GM20431 (cell line): ENCODE data around the gene CCDC127.
"Not testable (repeated sequence)": the region's sequence is repeated elsewhere in the genome, so short reads cannot be mapped to it uniquely, and the experiment has no call there.

Source experiments
- in situ Hi-C: fragments of 300-500 bp; cut with MseI, MboI; formaldehyde crosslinking; loops from one replicate; pipeline ENCODE4 v1.15.0; 2020; ENCODE audit warnings: low sequenced_read_pairs; ENCODE audit not compliant: unreplicated experiment

Gene CCDC127

GRCh38 chr5:178110-178509 is 39.8 kb downstream of the CCDC127 start:
- in situ Hi-C loops = no loop called here

- in situ Hi-C loops = no loop called here
Observed at GRCh38 chr5:176296-176823, 41.6 kb downstream of the CCDC127 start.

- in situ Hi-C loops = no loop called here
Observed at GRCh38 chr5:174876-175465, 43.0 kb downstream of the CCDC127 start.

- in situ Hi-C loops = no loop called here
Observed at GRCh38 chr5:174291-174600, 43.7 kb downstream of the CCDC127 start.

DNA sequence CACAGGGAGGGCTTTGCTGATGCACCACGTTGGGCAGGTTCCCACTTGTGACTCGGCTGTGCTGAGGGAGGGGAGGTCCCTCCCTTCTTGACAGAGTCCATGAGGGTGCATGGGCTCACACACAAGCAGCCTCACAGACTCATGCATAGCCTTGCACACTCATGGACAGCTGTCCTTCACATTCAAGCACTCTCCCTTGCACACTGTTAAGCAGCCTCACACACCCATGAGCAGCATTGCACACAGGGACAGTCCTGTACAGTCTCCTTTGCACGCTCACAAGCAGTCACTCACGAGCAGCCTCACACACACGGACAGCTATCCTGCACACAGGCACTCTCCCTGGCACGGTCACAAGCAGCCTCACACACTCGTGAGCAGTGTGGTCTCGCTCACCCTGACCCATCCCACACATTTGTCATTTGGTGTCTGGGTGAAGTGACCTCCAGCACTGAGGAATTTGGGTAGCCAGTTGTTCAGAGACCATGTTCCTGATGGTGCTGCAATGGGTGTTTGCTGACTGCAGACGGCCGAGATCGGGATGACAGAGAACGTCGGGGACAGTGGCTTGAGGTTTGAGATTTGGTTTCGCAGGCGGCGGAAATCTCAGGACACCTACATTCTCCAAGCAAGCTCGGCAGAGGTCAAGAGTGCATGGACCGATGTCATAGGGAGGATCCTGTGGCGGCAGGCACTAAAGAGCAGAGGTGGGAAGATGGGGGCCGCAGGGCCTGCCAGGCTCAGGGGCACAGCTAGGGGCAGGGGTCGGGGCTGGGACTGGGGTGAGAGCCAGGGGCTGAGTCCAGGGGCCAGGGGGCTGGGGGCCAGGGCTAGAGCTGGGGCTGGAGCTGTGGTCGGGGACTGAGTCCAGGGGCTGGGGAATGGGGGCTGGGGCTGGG is 44.3 kb downstream of the CCDC127 start:
- in situ Hi-C loops = no loop called here

DNA sequence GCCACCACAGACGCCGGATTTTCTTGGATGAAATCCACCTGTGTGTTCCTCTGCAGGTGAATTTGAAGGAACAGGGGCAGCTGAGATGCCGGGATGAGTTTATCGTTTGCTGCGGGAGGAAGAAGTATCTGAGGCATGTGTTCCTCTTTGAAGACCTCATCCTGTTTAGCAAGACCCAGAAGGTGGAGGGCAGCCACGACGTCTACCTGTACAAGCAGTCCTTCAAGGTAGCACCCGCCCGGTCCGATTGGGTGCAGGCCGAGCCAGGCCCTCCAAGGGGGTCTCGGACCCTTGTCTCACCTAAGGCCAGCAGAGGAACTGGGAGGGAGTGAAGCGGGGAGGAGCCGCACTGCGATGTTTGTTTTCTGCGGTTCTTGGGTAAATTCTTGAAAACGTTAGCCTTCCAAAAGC is 45.1 kb downstream of the CCDC127 start:
- in situ Hi-C loops = no loop called here

- in situ Hi-C loops = no loop called here
Observed at GRCh38 chr5:172421-172820, 45.5 kb downstream of the CCDC127 start.

GRCh38 chr5:171801-172331 is 46.1 kb downstream of the CCDC127 start:
- in situ Hi-C loops = no loop called here

DNA sequence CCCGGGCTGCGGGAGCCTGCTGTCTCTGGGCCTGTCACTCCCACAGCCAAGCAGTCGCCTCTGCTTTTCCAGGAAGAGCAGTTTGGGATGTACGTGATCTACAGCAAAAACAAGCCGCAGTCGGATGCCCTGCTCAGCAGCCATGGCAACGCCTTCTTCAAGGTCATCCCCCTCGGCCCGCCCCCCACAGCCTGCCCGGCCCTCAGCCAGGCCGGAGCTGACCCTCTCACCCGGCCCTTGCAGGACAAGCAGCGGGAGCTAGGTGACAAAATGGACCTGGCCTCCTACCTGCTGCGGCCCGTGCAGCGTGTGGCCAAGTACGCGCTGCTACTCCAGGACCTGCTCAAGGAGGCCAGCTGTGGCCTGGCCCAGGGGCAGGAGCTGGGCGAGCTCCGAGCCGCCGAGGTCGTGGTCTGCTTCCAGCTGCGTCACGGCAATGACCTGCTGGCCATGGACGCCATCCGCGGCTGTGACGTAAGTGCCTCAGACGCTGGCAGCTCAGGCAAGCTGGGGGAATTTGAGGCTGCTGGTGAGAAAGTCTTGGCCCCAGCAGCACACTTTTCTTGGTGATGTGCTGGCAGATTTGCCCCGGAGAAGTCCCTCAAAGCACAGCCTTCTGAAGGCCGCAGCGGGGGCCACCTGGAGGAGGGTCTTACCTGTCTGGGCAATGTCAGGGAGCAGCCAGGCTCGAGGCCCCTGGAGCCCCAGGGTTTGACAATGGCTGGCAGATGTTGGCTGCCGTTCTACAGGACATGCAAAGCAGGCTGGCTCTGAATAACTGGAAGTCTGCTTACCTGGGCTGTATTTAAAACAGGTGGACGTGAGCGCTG is 46.8 kb downstream of the CCDC127 start:
- in situ Hi-C loops = no loop called here

DNA sequence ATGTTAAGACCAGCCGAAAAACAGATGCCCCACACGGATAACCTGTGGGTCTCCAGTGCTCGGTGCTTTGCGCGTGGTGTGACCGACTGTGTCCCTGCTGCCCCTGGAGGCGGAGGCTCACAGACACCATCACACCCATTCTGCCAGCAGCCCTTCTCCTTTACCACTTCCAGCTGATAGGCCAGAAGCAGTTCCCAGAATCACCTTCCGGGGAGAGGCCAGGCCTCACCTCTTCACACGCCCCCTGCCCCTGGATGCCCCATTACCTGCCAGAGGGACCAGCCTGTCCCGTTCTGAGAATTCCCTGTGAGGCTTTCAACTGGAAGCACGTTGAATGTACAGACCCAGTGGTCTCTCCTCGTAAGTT is 48.2 kb downstream of the CCDC127 start:
- in situ Hi-C loops = no loop called here

- in situ Hi-C loops = no loop called here
Observed at GRCh38 chr5:169071-169727, 48.8 kb downstream of the CCDC127 start.

DNA sequence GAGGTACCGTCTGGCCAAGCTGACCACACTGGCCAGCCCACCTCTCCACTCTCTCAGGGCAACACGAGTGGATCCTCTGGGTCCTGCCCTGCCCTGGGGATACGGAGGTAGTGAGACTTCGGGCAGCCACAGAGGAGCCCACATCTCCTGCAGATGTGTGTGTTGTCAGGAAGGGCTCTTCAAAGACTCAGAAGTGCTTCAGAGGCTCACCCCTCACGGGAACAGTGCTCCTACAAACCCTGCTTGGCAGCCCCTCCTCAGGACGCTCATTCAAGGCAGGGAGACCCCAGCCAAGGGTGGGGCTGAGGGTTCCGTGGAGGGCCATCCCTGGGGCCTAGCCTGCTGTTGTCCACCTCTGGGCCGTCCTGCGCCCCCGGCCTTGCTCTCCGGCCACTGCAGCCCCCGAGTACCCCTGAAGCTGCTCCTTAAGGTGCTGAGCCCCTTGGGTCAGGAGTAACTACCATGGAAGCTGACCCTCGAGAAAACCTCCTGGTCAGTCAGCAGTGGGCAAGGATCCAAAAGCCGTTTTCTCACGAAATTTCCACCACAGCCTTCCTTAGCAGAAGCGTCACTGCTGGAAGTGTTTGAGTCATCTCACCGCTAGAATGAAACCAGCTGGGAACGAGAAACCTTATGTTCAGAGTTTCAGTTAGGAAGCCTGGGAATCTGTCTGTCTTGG is 49.8 kb downstream of the CCDC127 start:
- in situ Hi-C loops = no loop called here

GRCh38 chr5:167511-167910 is 50.4 kb downstream of the CCDC127 start:
- in situ Hi-C loops = no loop called here

GRCh38 chr5:166441-167372 is 51.2 kb downstream of the CCDC127 start:
- in situ Hi-C loops = no loop called here

- in situ Hi-C loops = not testable (repeated sequence)
Observed at GRCh38 chr5:164783-165182, 53.2 kb downstream of the CCDC127 start.

DNA sequence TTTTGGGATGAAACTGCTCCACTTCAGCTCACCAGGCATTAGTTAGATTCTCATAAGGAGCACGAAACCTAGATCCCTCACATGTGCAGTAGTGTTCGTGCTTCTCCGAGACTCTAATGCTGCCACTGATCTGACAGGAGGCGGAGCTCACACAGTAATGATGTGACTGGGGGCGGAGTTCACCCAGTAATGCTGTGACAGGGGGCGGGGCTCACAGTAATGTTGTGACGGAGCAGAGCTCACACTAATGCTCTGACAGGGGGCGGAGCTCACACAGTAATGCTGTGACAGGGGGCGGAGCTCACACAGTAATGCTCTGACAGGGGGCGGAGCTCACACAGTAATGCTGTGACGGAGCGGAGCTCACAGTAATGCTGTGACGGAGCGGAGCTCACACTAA is 53.7 kb downstream of the CCDC127 start:
- in situ Hi-C loops = no loop called here

DNA sequence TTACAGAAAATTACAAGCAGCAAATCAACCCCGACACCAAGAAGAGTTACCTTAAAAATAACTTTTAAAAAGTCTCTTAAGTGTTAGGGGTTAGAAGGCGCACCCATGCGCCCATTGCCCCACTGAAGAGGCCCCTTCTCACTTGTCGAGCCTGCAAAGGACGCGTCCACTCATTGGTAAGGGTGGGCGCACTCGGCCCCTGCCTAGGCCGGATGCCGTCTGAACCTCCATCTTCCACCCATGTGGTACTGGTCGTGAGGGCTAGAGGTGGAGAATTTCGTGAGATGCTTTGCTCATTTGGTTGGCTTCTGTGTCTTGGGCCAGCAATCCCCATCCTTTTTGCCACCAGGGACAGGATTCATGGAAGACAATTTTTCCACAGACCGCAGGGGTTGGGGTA is 54.1 kb downstream of the CCDC127 start:
- in situ Hi-C loops = no loop called here

DNA sequence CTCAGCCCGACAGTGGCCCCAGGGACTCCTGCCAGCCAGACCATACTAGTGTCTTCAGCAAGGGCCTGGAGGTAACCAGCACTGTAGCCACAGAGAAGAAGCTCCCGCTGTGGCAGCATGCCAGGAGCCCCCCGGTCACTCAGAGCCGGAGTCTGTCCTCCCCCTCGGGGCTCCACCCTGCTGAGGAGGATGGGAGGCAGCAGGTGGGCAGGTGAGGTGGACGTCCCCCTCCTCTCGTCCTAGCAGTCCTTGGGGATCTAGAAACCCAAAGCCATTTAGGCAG is 54.7 kb downstream of the CCDC127 start:
- in situ Hi-C loops = no loop called here
